Fibroblast of pulmonary artery (primary cell): ENCODE results near the gene FBP1.

Experiments
- DNase-seq: peaks from one replicate; pipeline ENCODE4 v3.0.0-alpha.2; 2010; ENCODE audit warnings: low read depth
- H3K4me3 ChIP-seq: replicated peaks from 2 replicates; pipeline ENCODE4 v1.5.1; 2011; ENCODE audit warnings: low read depth, mild to moderate bottlenecking, control low read depth, low read length, moderate library complexity
- CTCF ChIP-seq: IDR thresholded peaks from 2 replicates; pipeline ENCODE4 v1.5.1; 2011; ENCODE audit warnings: mild to moderate bottlenecking, control low read depth, low read length, inconsistent platforms; ENCODE audit errors: missing control alignments

Gene FBP1

DNA sequence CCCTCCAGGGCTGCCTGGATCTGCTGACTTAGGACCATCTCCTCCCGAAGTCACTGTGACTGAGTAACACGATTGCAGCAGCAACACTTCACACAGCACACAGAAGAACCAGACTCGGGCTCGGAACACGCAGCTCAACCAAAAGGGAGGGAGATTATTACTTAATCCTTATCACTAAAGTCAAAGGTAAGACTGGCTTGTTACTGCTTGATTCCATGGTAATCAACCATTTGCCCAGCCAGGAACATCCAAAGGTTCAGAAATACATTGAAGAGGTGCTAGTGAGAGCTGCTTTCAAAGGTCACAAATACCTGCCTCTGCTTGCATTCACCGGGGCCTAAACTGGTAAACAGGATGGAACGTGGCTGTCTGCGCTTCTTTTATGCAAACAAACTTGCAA is 7.7 kb downstream of the FBP1 start:
- no peak overlapping the region for H3K4me3 ChIP-seq
- TF ChIP-seq CTCF: no peak
- DNase-seq: no peak

- DNase-seq: no peak
- no peak overlapping the region for H3K4me3 ChIP-seq
- TF ChIP-seq CTCF: no peak
These were observed 8.5 kb downstream of the FBP1 start for GRCh38 chr9:94630833-94631232.

- H3K4me3 ChIP-seq: no peak overlapping the region
- no peak for TF ChIP-seq CTCF
These were observed 9.0 kb downstream of the FBP1 start for GRCh38 chr9:94630281-94630680.

DNA sequence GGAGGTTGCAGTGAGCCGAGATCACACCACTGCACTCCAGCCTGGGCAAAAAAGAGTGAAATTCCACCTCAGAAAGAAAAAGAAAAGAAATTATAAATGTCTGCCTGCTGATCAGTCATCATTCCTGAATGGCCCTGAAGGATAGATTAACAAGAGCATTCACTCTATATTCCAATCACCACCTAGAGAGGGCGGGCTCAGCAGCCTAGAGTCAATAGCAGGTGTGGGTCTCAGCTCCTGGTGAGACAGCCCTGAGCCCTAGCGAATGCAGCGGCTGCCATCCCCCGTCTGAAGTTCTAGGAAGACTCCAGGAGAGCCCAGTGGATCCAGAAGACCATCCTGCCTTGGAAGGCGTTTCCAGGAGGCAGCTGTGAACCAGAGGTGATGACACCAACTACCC is 12.0 kb downstream of the FBP1 start:
- DNase-seq: no peak
- no peak overlapping the region for H3K4me3 ChIP-seq
- TF ChIP-seq CTCF: no peak

More at GRCh38 chr9:94630281-94630680, 9.0 kb downstream of the FBP1 start:
- no peak for DNase-seq

DNA sequence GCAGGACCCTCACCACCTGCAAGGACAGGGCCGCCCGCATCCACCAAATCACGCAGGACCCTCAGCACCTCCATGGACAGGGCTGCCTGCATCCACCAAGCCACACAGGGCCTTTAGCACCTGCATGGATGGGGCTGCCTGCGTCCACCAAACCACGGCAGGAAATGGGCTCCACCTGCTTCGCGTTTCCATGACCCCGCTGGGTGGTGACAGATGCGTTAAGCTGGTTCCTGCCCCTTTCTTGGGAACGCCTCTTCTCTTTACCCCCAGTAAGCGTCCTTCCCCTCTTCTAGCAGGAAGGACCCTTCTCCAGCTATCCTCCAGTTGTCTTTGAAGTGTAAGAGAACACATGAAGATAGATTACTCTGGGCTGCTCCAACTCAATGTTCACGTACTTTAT is 13.5 kb downstream of the FBP1 start:
- no peak for DNase-seq
- no peak overlapping the region for H3K4me3 ChIP-seq
- no peak for TF ChIP-seq CTCF

DNA sequence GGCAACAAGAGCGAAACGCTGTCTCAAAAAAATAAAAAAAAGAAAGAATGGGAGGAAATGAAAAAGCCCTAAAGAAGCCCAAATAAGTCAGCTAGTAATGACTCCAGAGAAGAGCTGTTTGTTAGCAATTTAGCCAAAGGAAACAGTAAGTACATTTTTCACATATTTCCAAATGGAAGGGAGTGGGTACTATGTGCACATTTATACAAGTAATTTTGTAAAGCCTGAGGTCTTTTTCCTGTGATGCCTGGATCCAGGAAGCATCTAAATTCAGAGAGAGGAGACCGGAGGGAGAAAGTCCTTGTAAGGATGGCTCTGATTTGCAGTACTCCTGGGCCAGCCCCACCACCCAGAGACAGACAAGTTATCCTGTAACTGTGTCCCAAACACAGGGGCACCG is 14.7 kb downstream of the FBP1 start:
- TF ChIP-seq CTCF: no peak
- H3K4me3 ChIP-seq: no peak overlapping the region
- DNase-seq: no peak

GRCh38 chr9:94623253-94623652 is 16.1 kb downstream of the FBP1 start:
- peak; percentile 36 for TF ChIP-seq CTCF
- no peak overlapping the region for H3K4me3 ChIP-seq
- peak; percentile 28 for DNase-seq
